Suprapubic skin (tissue), 3 donors: Measurements from ENCODE around the gene CDH3.

Source experiments
- CTCF ChIP-seq, 2 donors: fragments of 200-600 bp in 1 of 2; fragments of 450-650 bp in 1 of 2; sonication (generic) in 1 of 2; IDR thresholded peaks; one replicate each; pipeline ENCODE4 v1.5.1; 2016 to 2019; ENCODE audit warnings: antibody characterized with exemption in 2 of 2, mild to moderate bottlenecking in 1 of 2, moderate library complexity in 1 of 2
- EP300 ChIP-seq: sonication (generic); formaldehyde crosslinking; IDR thresholded peaks from one replicate; pipeline ENCODE4 v1.6.1; 2017; ENCODE audit warnings: antibody characterized with exemption

GRCh38 chr16:68749432-68749831 is 104.3 kb downstream of the CDH3 start:
- TF ChIP-seq EP300, result no peak
- TF ChIP-seq CTCF (IDR thresholded peaks at IDR 0.05), result no peak
